IMR-90 (cell line): ENCODE data around the gene CPA5. TPM values are rescaled to one million over a fixed set of nuclear protein-coding genes. Genes with fewer than 3 reads are reported as not detected.

Experiments used
- ATAC-seq: fragments of 200-7000 bp; cut with Tn5 transposase; 2 replicates; pipeline ENCODE4 v1.9.1; 2020; ENCODE audit warnings: low read depth, mild to moderate bottlenecking, moderate library complexity
- BruUV-seq: library from RNA; stranded (reverse); fragments of 400-500 nt; replicated peaks from 2 replicates; lab custom pipeline; 2021; lab: Mats Ljungman, UMichigan
- CTCF ChIA-PET: fragments of 300-600 bp; formaldehyde crosslinking; extraction: SDS; loops from one replicate; lab custom pipeline; 2021; ENCODE audit warnings: antibody characterized with exemption; lab: Yijun Ruan, JAX
- POLR2A ChIA-PET: fragments of 300-600 bp; sonication (Branson Sonifier 250); formaldehyde crosslinking; loops from one replicate; lab custom pipeline; 2022; ENCODE audit warnings: antibody characterized with exemption; ENCODE audit not compliant: unreplicated experiment; lab: Charles Lee
- DNase-seq: peaks from one replicate; pipeline ENCODE4 v3.0.0; 2013
- H2AFZ ChIP-seq: replicated peaks from 2 replicates; pipeline ENCODE3; 2013; ENCODE audit warnings: low read length, mild to moderate bottlenecking; ENCODE audit not compliant: poor library complexity
- H2AK5ac ChIP-seq: 2 replicates; pipeline ENCODE4 v1.6.1; 2013; ENCODE audit warnings: low read depth, low read length, inconsistent platforms
- H2AK9ac ChIP-seq: replicated peaks from 2 replicates; pipeline ENCODE3; 2013; ENCODE audit warnings: mild to moderate bottlenecking, low read depth, low read length, moderate library complexity; ENCODE audit not compliant: poor library complexity
- H2BK120ac ChIP-seq: 2 replicates; pipeline ENCODE4 v1.6.1; 2013; ENCODE audit warnings: low read depth, low read length, inconsistent platforms
- H2BK15ac ChIP-seq: 3 replicates; pipeline ENCODE4 v1.6.1; 2013; ENCODE audit warnings: low read depth, low read length, inconsistent platforms
- H2BK20ac ChIP-seq: 2 replicates; pipeline ENCODE4 v1.6.1; 2013; ENCODE audit warnings: low read depth, mild to moderate bottlenecking, inconsistent platforms, low read length, moderate library complexity
- H2BK5ac ChIP-seq: 2 replicates; pipeline ENCODE4 v1.6.1; 2013; ENCODE audit warnings: mild to moderate bottlenecking, low read depth, low read length, inconsistent platforms; ENCODE audit not compliant: poor library complexity, severe bottlenecking
- H3K14ac ChIP-seq: replicated peaks from 2 replicates; pipeline ENCODE4 v1.6.1; 2013; ENCODE audit warnings: low read depth, low read length, inconsistent platforms
- H3K18ac ChIP-seq: 2 replicates; pipeline ENCODE4 v1.6.1; 2013; ENCODE audit warnings: low read depth, low read length, control low read depth
- H3K23ac ChIP-seq: 2 replicates; pipeline ENCODE4 v1.6.1; 2013; ENCODE audit warnings: low read depth, low read length, inconsistent platforms
- H3K27ac ChIP-seq: 2 replicates; pipeline ENCODE4 v1.5.1; 2013; ENCODE audit warnings: mild to moderate bottlenecking, control low read depth, low read length; ENCODE audit not compliant: insufficient read depth
- H3K27me3 ChIP-seq: 2 replicates; pipeline ENCODE4 v1.6.1; 2013; ENCODE audit warnings: low read length; ENCODE audit not compliant: control insufficient read depth, insufficient read depth
- H3K36me3 ChIP-seq: 2 replicates; pipeline ENCODE4 v1.6.1; 2013; ENCODE audit warnings: low read length, mixed read lengths; ENCODE audit not compliant: control insufficient read depth, insufficient read depth
- H3K4ac ChIP-seq: 2 replicates; pipeline ENCODE4 v1.6.1; 2013; ENCODE audit warnings: low read depth, low read length, inconsistent platforms
- H3K4me1 ChIP-seq: 2 replicates; pipeline ENCODE4 v1.6.1; 2013; ENCODE audit warnings: low read length, mixed read lengths; ENCODE audit not compliant: control insufficient read depth, insufficient read depth
- H3K4me2 ChIP-seq: 2 replicates; pipeline ENCODE4 v1.6.1; 2013; ENCODE audit warnings: low read depth, mild to moderate bottlenecking, control low read depth, low read length, moderate library complexity
- H3K4me3 ChIP-seq: 2 replicates; pipeline ENCODE4 v1.5.1; 2013; ENCODE audit warnings: low read depth, mild to moderate bottlenecking, control low read depth, low read length, moderate library complexity; ENCODE audit not compliant: insufficient read depth
- H3K56ac ChIP-seq: 2 replicates; pipeline ENCODE4 v1.6.1; 2013; ENCODE audit warnings: low read length, inconsistent platforms; ENCODE audit not compliant: insufficient read depth; ENCODE audit errors: extremely low read depth
- H3K79me1 ChIP-seq, 2 experiments: 2 replicates each; pipeline ENCODE4 v1.6.1; 2013; ENCODE audit warnings: low read length in 2 of 2, inconsistent platforms in 1 of 2, low read depth in 1 of 2
- H3K9ac ChIP-seq: 2 replicates; pipeline ENCODE4 v1.6.1; 2013; ENCODE audit warnings: low read depth, low read length, control low read depth
- H3K9me1 ChIP-seq: 2 replicates; pipeline ENCODE4 v1.6.1; 2013; ENCODE audit warnings: low read length, inconsistent platforms; ENCODE audit not compliant: insufficient read depth
- H3K9me3 ChIP-seq: 2 replicates; pipeline ENCODE4 v1.6.1; 2013; ENCODE audit warnings: low read length; ENCODE audit not compliant: control insufficient read depth, insufficient read depth
- H4K20me1 ChIP-seq: 2 replicates; pipeline ENCODE4 v1.6.1; 2013; ENCODE audit warnings: low read length, inconsistent platforms; ENCODE audit not compliant: insufficient read depth
- H4K5ac ChIP-seq: 2 replicates; pipeline ENCODE4 v1.6.1; 2013; ENCODE audit warnings: mild to moderate bottlenecking, low read depth, low read length, control low read depth
- H4K8ac ChIP-seq, 2 experiments: 2 replicates each; pipeline ENCODE4 v1.6.1; 2013; ENCODE audit warnings: low read depth in 2 of 2, low read length in 2 of 2, control low read depth in 1 of 2, inconsistent platforms in 1 of 2
- H4K91ac ChIP-seq: 2 replicates; pipeline ENCODE4 v1.6.1; 2013; ENCODE audit warnings: low read depth, low read length, inconsistent platforms; ENCODE audit not compliant: insufficient read depth
- BHLHE40 ChIP-seq: fragments of 150-350 bp; IDR thresholded peaks from 2 replicates; pipeline ENCODE4 v1.6.1; 2016; ENCODE audit warnings: mild to moderate bottlenecking, low read depth, low read length
- CEBPB ChIP-seq: IDR thresholded peaks from 2 replicates; pipeline ENCODE4 v1.6.1; 2012; ENCODE audit warnings: low read depth, low read length, improper control_type of control experiment
- CHD1 ChIP-seq: IDR thresholded peaks from 2 replicates; pipeline ENCODE4 v1.6.1; 2012; ENCODE audit warnings: low read depth, low read length, improper control_type of control experiment
- CTCF ChIP-seq: conservative IDR thresholded peaks from 2 replicates; pipeline ENCODE4 v1.5.1; 2012; ENCODE audit warnings: mild to moderate bottlenecking, low read depth, low read length, improper control_type of control experiment
- ELK1 ChIP-seq: fragments of 150-350 bp; IDR thresholded peaks from 2 replicates; pipeline ENCODE4 v1.6.1; 2016; ENCODE audit warnings: low read depth, mild to moderate bottlenecking, low read length, moderate library complexity, borderline replicate concordance
- FOS ChIP-seq: fragments of 150-350 bp; IDR thresholded peaks from 2 replicates; pipeline ENCODE4 v1.6.1; 2016; ENCODE audit warnings: low read depth, low read length
- MAFK ChIP-seq: IDR thresholded peaks from 2 replicates; pipeline ENCODE4 v1.6.1; 2012; ENCODE audit warnings: low read depth, low read length, improper control_type of control experiment
- MAZ ChIP-seq: IDR thresholded peaks from 2 replicates; pipeline ENCODE4 v1.6.1; 2012; ENCODE audit warnings: low read depth, mild to moderate bottlenecking, low read length, improper control_type of control experiment, moderate library complexity, borderline replicate concordance
- MXI1 ChIP-seq: IDR thresholded peaks from 2 replicates; pipeline ENCODE4 v1.6.1; 2012; ENCODE audit warnings: low read depth, mild to moderate bottlenecking, low read length, moderate library complexity, borderline replicate concordance
- NFE2L2 ChIP-seq: fragments of 150-350 bp; IDR thresholded peaks from 2 replicates; pipeline ENCODE4 v1.6.1; 2016; ENCODE audit warnings: low read depth, mild to moderate bottlenecking, low read length
- POLR2A ChIP-seq: IDR thresholded peaks from 2 replicates; pipeline ENCODE4 v1.6.1; 2012; ENCODE audit warnings: mild to moderate bottlenecking, low read depth, low read length
- RAD21 ChIP-seq: IDR thresholded peaks from 2 replicates; pipeline ENCODE4 v1.6.1; 2012; ENCODE audit warnings: low read length, improper control_type of control experiment
- RCOR1 ChIP-seq: IDR thresholded peaks from 2 replicates; pipeline ENCODE4 v1.6.1; 2012; ENCODE audit warnings: mild to moderate bottlenecking, low read length, improper control_type of control experiment; ENCODE audit not compliant: insufficient replicate concordance
- RFX5 ChIP-seq: IDR thresholded peaks from 2 replicates; pipeline ENCODE4 v1.8.0; 2012; ENCODE audit warnings: low read depth, mild to moderate bottlenecking, low read length, moderate library complexity
- SMC3 ChIP-seq: fragments of 150-350 bp; IDR thresholded peaks from 2 replicates; pipeline ENCODE4 v1.6.1; 2016; ENCODE audit warnings: low read depth, mild to moderate bottlenecking, antibody characterized with exemption, low read length, moderate library complexity
- USF2 ChIP-seq: fragments of 150-350 bp; IDR thresholded peaks from 2 replicates; pipeline ENCODE4 v1.6.1; 2017; ENCODE audit warnings: mild to moderate bottlenecking, antibody characterized with exemption, low read length, low read depth
- WGBS, 2 experiments: methylation state at CpG; one replicate each; pipeline versions ENCODE4 v1.1.5 to v1.1.7; 2013; ENCODE audit warnings: missing lambda C conversion rate in 2 of 2; ENCODE audit not compliant: insufficient read length in 1 of 2; ENCODE audit errors: extremely low coverage in 2 of 2; 5-methylcytosine and 5-hydroxymethylcytosine counted together
- dilution Hi-C: fragments of 300-500 bp; cut with HindIII; formaldehyde crosslinking; loops from one replicate; pipeline ENCODE4 v1.14.3; 2018; ENCODE audit warnings: low sequenced_read_pairs; ENCODE audit not compliant: unreplicated experiment
- in situ Hi-C: fragments of 300-500 bp; cut with MboI; formaldehyde crosslinking; loops from 3 replicates; pipeline ENCODE4 v1.14.3; 2019; ENCODE audit warnings: low sequenced_read_pairs, inconsistent platforms, mixed read lengths
- intact Hi-C: fragments of 100-400 bp; cut with micrococcal nuclease; formaldehyde crosslinking; loops from 2 replicates; pipeline ENCODE4 v1.10.0; 2022
- polyA plus RNA-seq, 3 experiments: library from polyadenylated mRNA; depleted of rRNA; stranded (reverse); fragments of >200 nt; gene quantifications; 2 replicates each; pipeline ENCODE4 v1.2.3, GENCODE V29; 2012; ENCODE audit warnings: low replicate concordance in 1 of 3
- total RNA-seq: library from RNA; depleted of rRNA; stranded (reverse); fragments of >200 nt; gene quantifications from 2 replicates; pipeline ENCODE4 v1.2.3, GENCODE V29; 2012

CPA5 gene
- total and polyA plus RNA-seq, 2 of the 4 experiments (the other 2 are of a cell fraction): under 0.01 to 0.86 TPM

- H3K9me3 ChIP-seq: no peaks in the 10 kb centered on the region
- ATAC-seq (peak; percentile 29), DNase-seq (peak; percentile 22)
- dilution Hi-C loops: no loop called here
- H3K56ac ChIP-seq: no peak overlapping the region
- peak overlapping the region; percentile 28 for H2AFZ ChIP-seq
- no peaks in the 10 kb centered on the region for H3K27me3 ChIP-seq
- H2AK9ac ChIP-seq: no peak overlapping the region
- TF ChIP-seq RCOR1 (no peak), BHLHE40 (no peak), RAD21 (no peak), CTCF (no peak), MXI1 (no peak), CHD1 (no peak), SMC3 (no peak), NFE2L2 (no peak), RFX5 (no peak), FOS (no peak), MAZ (no peak), USF2 (no peak), POLR2A (no peak), CEBPB (no peak), MAFK (no peak), ELK1 (no peak)
- H3K79me1 ChIP-seq: no peaks in the 10 kb centered on the region
- no peak overlapping the region for H3K4ac ChIP-seq
- H3K4me2 ChIP-seq: no peak overlapping the region
- no peak overlapping the region for H3K4me3 ChIP-seq
- no peak overlapping the region for H2BK20ac ChIP-seq
- no CpG with 5 or more reads among the region's 6 CpGs for WGBS, 2 experiments
- BruUV-seq: no TSS peak
- H3K4me1 ChIP-seq: no peaks in the 10 kb centered on the region
- H3K9ac ChIP-seq: no peak overlapping the region
- H3K14ac ChIP-seq: no peak overlapping the region
- H4K8ac ChIP-seq: no peak overlapping the region
- H3K36me3 ChIP-seq: no peaks in the 10 kb centered on the region
- H3K9me1 ChIP-seq: peaks cover 4% of the 10 kb centered on the region; the same call in 1 of the 2 replicates
- ChIA-PET POLR2A (interaction anchor here (0.5 kb wide), 1 partner anchor 776 kb away, joined by 3 read pairs; no protein-coding TSS in a partner anchor), CTCF (interaction anchor here (0.7 kb wide), 1 partner anchor 393 kb away, joined by 6 read pairs; no protein-coding TSS in a partner anchor)
- 0 out of 2 replicates have a peak overlapping the region, but pooled peaks have one; percentile 20 for H2AK5ac ChIP-seq
- in situ Hi-C loops: no loop called here
- H2BK15ac ChIP-seq: no peak overlapping the region
- H4K5ac ChIP-seq: no peak overlapping the region
- intact Hi-C loops: no loop called here
- H4K20me1 ChIP-seq: no peaks in the 10 kb centered on the region
- no peak overlapping the region for H2BK120ac ChIP-seq
- no peak overlapping the region for H3K18ac ChIP-seq
- H3K23ac ChIP-seq: no peak overlapping the region
- H4K91ac ChIP-seq: no peak overlapping the region
- H3K27ac ChIP-seq: no peak overlapping the region
- H2BK5ac ChIP-seq: no peak overlapping the region
Observed at GRCh38 chr7:130334274-130334673, 10.3 kb upstream of the CPA5 start.
